ENCODE data around the gene SHROOM3. TPM values are rescaled to one million over a fixed set of nuclear protein-coding genes. Genes with fewer than 3 reads are reported as not detected.

Gene SHROOM3
- total RNA-seq, 4 donors from 2014 or later = 52.0 to 444 (median 364) TPM

DNA sequence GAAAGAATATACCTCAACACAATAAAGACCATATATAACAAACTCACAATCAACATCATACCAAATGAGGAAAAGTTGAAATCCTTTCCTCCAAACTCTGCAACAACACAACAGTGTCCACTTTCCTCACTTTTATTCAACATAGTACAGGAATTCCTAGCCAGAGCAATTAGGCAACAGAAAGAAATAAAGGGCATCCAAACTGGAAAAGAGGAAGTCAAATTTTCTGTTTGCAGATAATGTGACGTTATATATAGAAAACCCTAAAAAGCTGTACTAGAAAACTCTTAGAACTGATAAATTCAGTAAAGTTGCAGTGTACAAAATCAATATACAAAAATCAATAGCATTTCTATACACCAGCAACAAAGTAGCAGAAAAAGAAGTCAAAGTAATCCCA, 355.3 kb downstream of the SHROOM3 start:
- no peak for DNase-seq
- no peak for TF ChIP-seq POLR2A (IDR thresholded peaks at IDR 0.05)
- no peak for TF ChIP-seq CTCF (IDR thresholded peaks at IDR 0.05)
- Histone ChIP-seq H3K9me3 (no peaks in the 10 kb centered on the region), H3K4me3 (no peak overlapping the region), H3K36me3 (no peaks in the 10 kb centered on the region), H3K27me3 (no peaks in the 10 kb centered on the region), H3K27ac (no peak overlapping the region), H3K4me1 (no peaks in the 10 kb centered on the region)

DNA sequence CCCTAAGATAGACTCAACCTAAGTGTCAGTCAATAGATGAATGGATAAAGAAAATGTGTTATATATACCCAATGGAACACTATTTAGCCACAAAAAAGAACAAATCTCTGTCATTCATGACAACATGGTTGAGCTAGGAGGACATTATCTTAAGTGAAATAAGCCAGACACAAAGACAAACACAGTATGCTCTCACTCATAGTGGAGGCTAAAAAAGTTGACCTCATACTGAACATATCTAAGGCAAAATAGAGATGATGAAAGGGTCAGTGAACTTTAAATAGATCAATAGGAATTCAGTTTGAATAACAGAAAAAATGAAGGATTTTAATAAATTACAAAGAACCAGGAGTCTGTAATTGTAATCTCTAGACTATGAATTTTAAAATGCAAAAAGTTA, 356.4 kb downstream of the SHROOM3 start:
- no peak overlapping the region for H3K27ac ChIP-seq
- no peaks in the 10 kb centered on the region for H3K9me3 ChIP-seq
- no peaks in the 10 kb centered on the region for H3K36me3 ChIP-seq
- TF ChIP-seq CTCF (IDR thresholded peaks at IDR 0.05) = no peak
- no peak for TF ChIP-seq POLR2A (IDR thresholded peaks at IDR 0.05)
- H3K4me1 ChIP-seq = no peaks in the 10 kb centered on the region
- H3K27me3 ChIP-seq = no peaks in the 10 kb centered on the region
- no peak for DNase-seq
- H3K4me3 ChIP-seq = no peak overlapping the region

GRCh38 chr4:76792418-76792817, 357.4 kb downstream of the SHROOM3 start:
- Histone ChIP-seq H3K9me3 (no peaks in the 10 kb centered on the region), H3K4me1 (no peaks in the 10 kb centered on the region), H3K36me3 (no peaks in the 10 kb centered on the region), H3K27ac (no peak overlapping the region), H3K27me3 (no peaks in the 10 kb centered on the region), H3K4me3 (no peak overlapping the region)
- DNase-seq = no peak
- no peak for TF ChIP-seq CTCF (IDR thresholded peaks at IDR 0.05)
- no peak for TF ChIP-seq POLR2A (IDR thresholded peaks at IDR 0.05)

- H3K4me1 ChIP-seq = no peaks in the 10 kb centered on the region
- TF ChIP-seq CTCF (IDR thresholded peaks at IDR 0.05) = no peak
- no peak for TF ChIP-seq POLR2A (IDR thresholded peaks at IDR 0.05)
- no peaks in the 10 kb centered on the region for H3K36me3 ChIP-seq
- no peak for DNase-seq
- H3K9me3 ChIP-seq = no peaks in the 10 kb centered on the region
- no peaks in the 10 kb centered on the region for H3K27me3 ChIP-seq
- H3K4me3 ChIP-seq = no peak overlapping the region
- H3K27ac ChIP-seq = no peak overlapping the region
Observed at GRCh38 chr4:76795243-76795642, 360.2 kb downstream of the SHROOM3 start.

- Histone ChIP-seq H3K4me3 (no peak overlapping the region), H3K27ac (no peak overlapping the region), H3K9me3 (no peaks in the 10 kb centered on the region), H3K27me3 (no peaks in the 10 kb centered on the region), H3K4me1 (no peaks in the 10 kb centered on the region), H3K36me3 (no peaks in the 10 kb centered on the region)
- DNase-seq = no peak
- TF ChIP-seq CTCF (IDR thresholded peaks at IDR 0.05) (no peak), POLR2A (IDR thresholded peaks at IDR 0.05) (no peak)
Observed at GRCh38 chr4:76799140-76799539, 364.1 kb downstream of the SHROOM3 start.

GRCh38 chr4:76799718-76800117, 364.7 kb downstream of the SHROOM3 start:
- no peaks in the 10 kb centered on the region for H3K4me1 ChIP-seq
- no peaks in the 10 kb centered on the region for H3K27me3 ChIP-seq
- TF ChIP-seq CTCF (IDR thresholded peaks at IDR 0.05) (no peak), POLR2A (IDR thresholded peaks at IDR 0.05) (no peak)
- no peaks in the 10 kb centered on the region for H3K36me3 ChIP-seq
- DNase-seq = no peak
- H3K27ac ChIP-seq = no peak overlapping the region
- H3K4me3 ChIP-seq = no peak overlapping the region
- H3K9me3 ChIP-seq = no peaks in the 10 kb centered on the region

Measured in Peyer's patch (tissue), 4 donors.